Muscle layer of duodenum (tissue), 2 donors: ENCODE results near the gene PPP6R2.

ENCODE experiments used
- H3K27ac ChIP-seq: one replicate; pipeline ENCODE4 v1.7.0; 2013; ENCODE audit warnings: mild to moderate bottlenecking, low read length
- H3K27me3 ChIP-seq: one replicate; pipeline ENCODE4 v1.7.0; 2013; ENCODE audit warnings: low read depth, mild to moderate bottlenecking, control low read depth, low read length
- H3K36me3 ChIP-seq, 2 donors: one replicate each; pipeline ENCODE4 v1.7.0; 2013; ENCODE audit warnings: low read length in 2 of 2, control low read depth in 1 of 2, mild to moderate bottlenecking in 1 of 2; ENCODE audit not compliant: insufficient read depth in 2 of 2, control insufficient read depth in 1 of 2
- H3K4me1 ChIP-seq, 2 donors: one replicate each; pipeline ENCODE4 v1.7.0; 2013; ENCODE audit warnings: low read length in 2 of 2, mild to moderate bottlenecking in 2 of 2, control low read depth in 1 of 2, moderate library complexity in 1 of 2; ENCODE audit not compliant: insufficient read depth in 2 of 2, control insufficient read depth in 1 of 2
- H3K4me3 ChIP-seq, 2 donors: one replicate each; pipeline ENCODE4 v1.7.0; 2013; ENCODE audit warnings: low read length in 2 of 2, low read depth in 1 of 2, mild to moderate bottlenecking in 1 of 2
- H3K9me3 ChIP-seq, 2 donors: one replicate each; pipeline ENCODE4 v1.7.0; 2013; ENCODE audit warnings: low read length in 2 of 2, control low read depth in 1 of 2, mild to moderate bottlenecking in 1 of 2; ENCODE audit not compliant: control insufficient read depth in 1 of 2
- donor health status: healthy.

PPP6R2 gene

DNA sequence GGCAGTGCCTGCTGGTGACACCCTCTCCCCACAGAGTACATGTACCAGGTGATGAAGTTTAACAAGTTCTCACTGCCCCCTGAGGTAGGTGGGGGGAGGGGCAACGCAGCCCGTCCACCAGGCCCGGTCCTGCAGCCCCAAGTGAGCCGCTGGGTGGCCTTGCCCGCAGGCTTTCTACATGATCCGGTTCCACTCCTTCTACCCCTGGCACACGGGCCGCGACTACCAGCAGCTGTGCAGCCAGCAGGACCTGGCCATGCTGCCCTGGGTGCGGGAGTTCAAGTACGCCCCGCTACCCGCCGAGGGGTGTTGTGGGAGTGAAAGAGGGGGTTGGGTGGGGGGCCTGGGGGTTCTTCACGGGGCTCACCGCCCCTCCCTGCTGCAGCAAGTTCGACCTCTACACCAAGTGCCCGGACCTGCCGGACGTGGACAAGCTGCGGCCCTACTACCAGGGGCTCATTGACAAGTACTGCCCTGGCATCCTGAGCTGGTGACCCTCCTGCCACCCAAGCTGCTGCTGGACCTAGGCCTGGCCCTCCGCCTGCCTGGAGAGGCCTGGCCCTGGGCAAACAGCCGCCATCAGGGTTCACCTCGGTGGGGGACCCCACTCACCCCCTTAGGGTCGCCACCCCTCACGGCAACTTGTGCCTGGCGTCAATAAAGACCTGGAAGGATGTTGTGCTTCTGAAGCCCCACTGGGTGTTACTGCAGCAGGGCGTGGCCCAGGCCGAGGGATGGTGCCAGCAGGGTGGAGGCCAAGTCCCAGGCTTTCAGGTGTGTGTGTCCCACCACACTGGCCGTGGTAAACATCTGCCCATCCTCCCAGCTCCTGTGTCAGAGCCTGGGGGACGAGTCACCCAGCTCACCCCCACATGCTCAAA lies 146.5 kb downstream of the PPP6R2 start:
- Histone ChIP-seq H3K9me3 (no peaks in the 10 kb centered on the region), H3K27ac (no peak overlapping the region), H3K4me1 (no peaks in the 10 kb centered on the region), H3K36me3 (no peaks in the 10 kb centered on the region), H3K27me3 (no peaks in the 10 kb centered on the region), H3K4me3 (no peak overlapping the region)

DNA sequence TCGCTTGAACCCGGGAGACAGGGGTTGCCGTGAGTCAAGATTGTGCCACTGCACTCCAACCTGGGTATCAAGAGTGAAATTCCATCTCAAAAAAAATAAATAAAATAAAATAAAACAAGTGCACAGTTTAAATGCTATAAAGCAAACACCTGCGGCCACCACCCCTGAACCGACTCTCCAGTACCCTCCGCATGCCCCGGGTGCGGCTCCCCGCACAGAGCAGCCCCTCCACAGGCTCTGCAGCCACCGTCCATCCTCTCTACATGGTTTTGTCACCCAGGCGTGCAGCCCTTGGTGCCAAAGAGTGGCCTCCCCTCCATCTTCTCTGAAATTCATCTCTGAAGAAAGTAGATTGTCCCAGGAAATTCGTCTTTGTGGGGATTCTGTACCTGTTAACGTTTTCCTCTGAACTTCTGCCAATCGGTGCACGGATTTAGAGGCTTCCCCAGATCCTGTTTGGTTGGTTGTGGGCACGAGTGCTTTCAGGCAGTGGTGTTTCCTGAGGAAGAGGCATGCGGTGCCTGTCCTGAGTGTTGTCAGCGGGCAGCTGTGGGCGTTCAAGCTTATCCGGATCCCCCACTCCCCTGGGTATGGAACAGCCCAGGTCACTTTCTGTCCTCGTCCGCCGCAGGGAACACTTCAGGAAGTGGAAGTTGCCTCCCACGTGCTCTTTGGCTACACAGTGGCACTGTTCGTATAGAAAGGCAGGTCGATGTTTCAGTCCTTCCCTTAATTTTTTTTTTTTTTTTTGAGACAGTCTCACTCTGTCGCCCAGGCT lies 147.6 kb downstream of the PPP6R2 start:
- H3K4me3 ChIP-seq: no peak overlapping the region
- no peaks in the 10 kb centered on the region for H3K27me3 ChIP-seq
- no peaks in the 10 kb centered on the region for H3K36me3 ChIP-seq
- H3K4me1 ChIP-seq: no peaks in the 10 kb centered on the region
- H3K27ac ChIP-seq: no peak overlapping the region
- no peaks in the 10 kb centered on the region for H3K9me3 ChIP-seq
